ENCODE results near the gene AKR7A2.
A peak's percentile ranks its signal among the peaks of the same experiment; 100 is the strongest.

AKR7A2 gene

GRCh38 chr1:19311931-19312781 lies at the start of gene AKR7A2, which contains the start of gene SLC66A1:
Gene AKR7A2 (minus strand): TSS chr1:19312144. CDS start chr1:19312124, 20 bp downstream.
Gene SLC66A1 (plus strand): TSS chr1:19312326. CDS start chr1:19317678, 5,352 bp downstream.
- ATAC-seq: peak; percentile 90 to 95

- no peak for ATAC-seq
Measured at GRCh38 chr1:19360843-19361610, 49.1 kb upstream of the AKR7A2 start.

- ATAC-seq: no peak
Measured at GRCh38 chr1:19360432-19360831, 48.5 kb upstream of the AKR7A2 start.

GRCh38 chr1:19360016-19360415 lies 48.1 kb upstream of the AKR7A2 start:
- ATAC-seq: no peak

- no peak for ATAC-seq
Measured at GRCh38 chr1:19359357-19359756, 47.4 kb upstream of the AKR7A2 start.

- ATAC-seq: no peak
Measured at GRCh38 chr1:19358710-19359109, 46.8 kb upstream of the AKR7A2 start.

GRCh38 chr1:19357299-19357986 lies 45.5 kb upstream of the AKR7A2 start:
- ATAC-seq: no peak

GRCh38 chr1:19356266-19356665 lies 44.3 kb upstream of the AKR7A2 start:
- ATAC-seq: no peak

GRCh38 chr1:19354531-19354981 lies 42.6 kb upstream of the AKR7A2 start:
- ATAC-seq: no peak

- no peak for ATAC-seq
Measured at GRCh38 chr1:19353596-19353995, 41.7 kb upstream of the AKR7A2 start.

GRCh38 chr1:19352839-19353238 lies 40.9 kb upstream of the AKR7A2 start:
- ATAC-seq: no peak

GRCh38 chr1:19351873-19352272 lies 39.9 kb upstream of the AKR7A2 start:
- ATAC-seq: no peak

- ATAC-seq: no peak
Measured at GRCh38 chr1:19350566-19350965, 38.6 kb upstream of the AKR7A2 start.

- ATAC-seq: no peak
Measured at GRCh38 chr1:19349999-19350398, 38.1 kb upstream of the AKR7A2 start.

GRCh38 chr1:19348441-19349198 lies 36.7 kb upstream of the AKR7A2 start:
- ATAC-seq: no peak

GRCh38 chr1:19347533-19348172 lies 35.7 kb upstream of the AKR7A2 start:
- no peak for ATAC-seq

GRCh38 chr1:19346026-19346425 lies 34.1 kb upstream of the AKR7A2 start:
- no peak for ATAC-seq

GRCh38 chr1:19345391-19345790 lies 33.4 kb upstream of the AKR7A2 start:
- no peak for ATAC-seq

GRCh38 chr1:19344831-19345230 lies 32.9 kb upstream of the AKR7A2 start:
- ATAC-seq: no peak

- ATAC-seq: peak in 1 of 2 donors; percentile 65
Measured at GRCh38 chr1:19344372-19344810, 32.4 kb upstream of the AKR7A2 start.

GRCh38 chr1:19343617-19344350 lies 31.8 kb upstream of the AKR7A2 start:
- ATAC-seq: no peak

All from activated CD4-positive, CD25-positive, alpha-beta regulatory T cell treated with anti-CD3 and anti-CD28 coated beads, Interleukin-2, amount 50 U/mL, for 24 hours (primary cell).